HL-60 (cell line): ENCODE results near the gene ATMIN.

Experiments
- DNase-seq, 2 experiments: peaks; one replicate each; pipeline ENCODE4 v3.0.0-alpha.2; 2010 to 2020; ENCODE audit warnings: low read depth in 1 of 2, low spot score in 1 of 2
- H3K27ac ChIP-seq: fragments of 250-450 bp; sonication (Bioruptor Pico); replicated peaks from 2 replicates; pipeline ENCODE4 v1.5.1; 2020; ENCODE audit warnings: mild to moderate bottlenecking, moderate library complexity
- H3K27me3 ChIP-seq: fragments of 250-450 bp; sonication (Bioruptor Pico); 2 replicates; pipeline ENCODE4 v1.5.1; 2021; ENCODE audit warnings: mild to moderate bottlenecking, moderate library complexity; ENCODE audit not compliant: insufficient read depth, poor library complexity, severe bottlenecking
- H3K4me3 ChIP-seq: replicated peaks from 2 replicates; pipeline ENCODE4 v1.5.1; 2011; ENCODE audit warnings: mild to moderate bottlenecking, control low read depth, low read length; ENCODE audit not compliant: insufficient read depth
- CTCF ChIP-seq: IDR thresholded peaks from one replicate; pipeline ENCODE4 v1.5.1; 2011; ENCODE audit warnings: low read length, control low read depth, inconsistent platforms; ENCODE audit not compliant: insufficient read depth
- GABPA ChIP-seq: IDR thresholded peaks from 2 replicates; pipeline ENCODE4 v1.6.1; 2012; ENCODE audit warnings: low read depth
- POLR2AphosphoS5 ChIP-seq: IDR thresholded peaks from 2 replicates; pipeline ENCODE4 v1.6.1; 2012; ENCODE audit warnings: low read depth
- REST ChIP-seq: IDR thresholded peaks from 2 replicates; pipeline ENCODE4 v1.6.1; 2012; ENCODE audit warnings: low read depth; ENCODE audit not compliant: insufficient replicate concordance
- SPI1 ChIP-seq: IDR thresholded peaks from 2 replicates; pipeline ENCODE4 v1.6.1; 2012; ENCODE audit warnings: low read depth, mild to moderate bottlenecking, borderline replicate concordance

ATMIN gene

GRCh38 chr16:81012974-81013373, 22.7 kb upstream of the ATMIN start:
- no peak overlapping the region for H3K4me3 ChIP-seq
- TF ChIP-seq SPI1, result no peak
- no peak for TF ChIP-seq POLR2AphosphoS5
- TF ChIP-seq GABPA, result no peak
- no peak for TF ChIP-seq REST
- TF ChIP-seq CTCF, result no peak
- H3K27me3 ChIP-seq, result no peaks in the 10 kb centered on the region
- no peak for DNase-seq
- H3K27ac ChIP-seq, result no peak overlapping the region

GRCh38 chr16:81014672-81015071, 21.0 kb upstream of the ATMIN start:
- H3K27ac ChIP-seq, result no peak overlapping the region
- TF ChIP-seq REST (no peak), POLR2AphosphoS5 (no peak), GABPA (no peak), SPI1 (no peak), CTCF (no peak)
- no peak for DNase-seq

GRCh38 chr16:81018496-81018895, 17.1 kb upstream of the ATMIN start:
- TF ChIP-seq POLR2AphosphoS5, result no peak
- no peak for TF ChIP-seq SPI1
- TF ChIP-seq CTCF, result no peak
- no peak for TF ChIP-seq GABPA
- no peak for TF ChIP-seq REST

More at GRCh38 chr16:81014672-81015071, 21.0 kb upstream of the ATMIN start:
- no peaks in the 10 kb centered on the region for H3K27me3 ChIP-seq
- H3K4me3 ChIP-seq, result no peak overlapping the region

More at GRCh38 chr16:81018496-81018895, 17.1 kb upstream of the ATMIN start:
- H3K27me3 ChIP-seq, result no peaks in the 10 kb centered on the region
- H3K4me3 ChIP-seq, result no peak overlapping the region
- no peak for DNase-seq
- H3K27ac ChIP-seq, result no peak overlapping the region
